Measurements from ENCODE around the gene PLG. TPM values are rescaled to one million over a fixed set of nuclear protein-coding genes. Genes with fewer than 3 reads are reported as not detected.
"Not testable (repeated sequence)": the region's sequence is repeated elsewhere in the genome, so short reads cannot be mapped to it uniquely, and the experiment has no call there.

PLG gene
- total RNA-seq, 1 donor from 2014 or later, result not detected

- intact Hi-C loops (cut with DNase I), result no loop called here
- DNase-seq, result no peak
- Histone ChIP-seq H3K4me1 (no peaks in the 10 kb centered on the region), H3K27ac (no peak overlapping the region), H3K4me3 (no peak overlapping the region), H3K27me3 (no peaks in the 10 kb centered on the region), H3K36me3 (no peaks in the 10 kb centered on the region), H3K9me3 (no peaks in the 10 kb centered on the region)
- TF ChIP-seq CTCF (IDR thresholded peaks at IDR 0.05), result peak; percentile 43
- peak; percentile 87 for ATAC-seq
These were observed 34.2 kb upstream of the PLG start for GRCh38 chr6:160667639-160668481.

- no peaks in the 10 kb centered on the region for H3K9me3 ChIP-seq
- no peaks in the 10 kb centered on the region for H3K36me3 ChIP-seq
- no peaks in the 10 kb centered on the region for H3K27me3 ChIP-seq
- DNase-seq (no peak), ATAC-seq (no peak)
- no peak for TF ChIP-seq CTCF (IDR thresholded peaks at IDR 0.05)
- no peaks in the 10 kb centered on the region for H3K4me1 ChIP-seq
- intact Hi-C loops (cut with DNase I), result no loop called here
- no peak overlapping the region for H3K27ac ChIP-seq
- no peak overlapping the region for H3K4me3 ChIP-seq
These were observed 33.5 kb upstream of the PLG start for GRCh38 chr6:160668589-160668988.

GRCh38 chr6:160676418-160676817 lies 25.6 kb upstream of the PLG start:
- H3K4me1 ChIP-seq; H3K9me3 ChIP-seq; intact Hi-C loops (cut with DNase I); H3K4me3 ChIP-seq; H3K27ac ChIP-seq; H3K27me3 ChIP-seq; DNase-seq; H3K36me3 ChIP-seq; ATAC-seq: not testable (repeated sequence)

GRCh38 chr6:160678230-160678629 lies 23.8 kb upstream of the PLG start:
- DNase-seq (no peak), ATAC-seq (no peak)
- no peak for TF ChIP-seq CTCF (IDR thresholded peaks at IDR 0.05)
- Histone ChIP-seq H3K4me1 (no peaks in the 10 kb centered on the region), H3K36me3 (no peaks in the 10 kb centered on the region), H3K27me3 (peaks cover 7% of the 10 kb centered on the region), H3K9me3 (no peaks in the 10 kb centered on the region), H3K4me3 (no peak overlapping the region), H3K27ac (no peak overlapping the region)
- intact Hi-C loops (cut with DNase I), result no loop called here

GRCh38 chr6:160678744-160679401 lies 23.2 kb upstream of the PLG start:
- TF ChIP-seq CTCF (IDR thresholded peaks at IDR 0.05), result no peak
- no peaks in the 10 kb centered on the region for H3K36me3 ChIP-seq
- ATAC-seq, result peak; percentile 66
- no peaks in the 10 kb centered on the region for H3K9me3 ChIP-seq
- no peak overlapping the region for H3K27ac ChIP-seq
- intact Hi-C loops (cut with DNase I), result no loop called here
- DNase-seq, result no peak
- H3K27me3 ChIP-seq, result peaks cover 7% of the 10 kb centered on the region
- no peaks in the 10 kb centered on the region for H3K4me1 ChIP-seq
- no peak overlapping the region for H3K4me3 ChIP-seq

GRCh38 chr6:160679402-160679769 lies 22.7 kb upstream of the PLG start:
- no peaks in the 10 kb centered on the region for H3K36me3 ChIP-seq
- peak; percentile 13 for TF ChIP-seq CTCF (IDR thresholded peaks at IDR 0.05)
- ATAC-seq, result peak; percentile 75
- H3K4me3 ChIP-seq, result no peak overlapping the region
- no peaks in the 10 kb centered on the region for H3K9me3 ChIP-seq
- no peak overlapping the region for H3K27ac ChIP-seq
- H3K27me3 ChIP-seq, result peaks cover 7% of the 10 kb centered on the region
- intact Hi-C loops (cut with DNase I), result no loop called here
- peak; percentile 67 for DNase-seq
- no peaks in the 10 kb centered on the region for H3K4me1 ChIP-seq

GRCh38 chr6:160685101-160685761 lies 16.8 kb upstream of the PLG start:
- intact Hi-C loops (cut with DNase I); H3K9me3 ChIP-seq; H3K4me1 ChIP-seq; H3K27ac ChIP-seq; H3K4me3 ChIP-seq; DNase-seq; ATAC-seq; H3K27me3 ChIP-seq; H3K36me3 ChIP-seq: not testable (repeated sequence)

Measured in upper lobe of right lung (tissue), 1 donor.